Activated CD8-positive, alpha-beta memory T cell treated with anti-CD3 and anti-CD28 coated beads, Interleukin-2, amount 50 U/mL, for 1 hour (primary cell): ENCODE data around the gene MBD1.
"Not testable (repeated sequence)": the region's sequence is repeated elsewhere in the genome, so short reads cannot be mapped to it uniquely, and the experiment has no call there.

Experiments
- DNase-seq: peaks from one replicate; pipeline ENCODE4 v3.0.0-alpha.2; 2020; ENCODE audit errors: extremely low read depth

The MBD1 gene

DNA sequence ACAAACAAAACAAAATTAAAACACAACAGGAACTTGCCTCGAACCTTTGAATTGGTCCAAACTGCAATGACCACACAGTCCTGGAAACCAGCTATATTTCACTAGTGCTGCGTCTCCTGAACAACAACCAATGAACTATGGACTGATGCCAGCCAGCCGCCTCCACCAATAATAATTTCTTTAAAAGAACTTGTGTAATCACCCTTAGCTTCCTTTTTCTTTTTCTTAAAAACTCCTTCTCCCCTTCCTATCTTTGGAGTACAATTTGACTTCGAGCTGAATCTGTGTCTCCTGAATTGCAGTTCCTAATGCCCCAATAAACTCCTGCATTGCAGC is 7.8 kb upstream of the MBD1 start:
- no peak for DNase-seq

DNA sequence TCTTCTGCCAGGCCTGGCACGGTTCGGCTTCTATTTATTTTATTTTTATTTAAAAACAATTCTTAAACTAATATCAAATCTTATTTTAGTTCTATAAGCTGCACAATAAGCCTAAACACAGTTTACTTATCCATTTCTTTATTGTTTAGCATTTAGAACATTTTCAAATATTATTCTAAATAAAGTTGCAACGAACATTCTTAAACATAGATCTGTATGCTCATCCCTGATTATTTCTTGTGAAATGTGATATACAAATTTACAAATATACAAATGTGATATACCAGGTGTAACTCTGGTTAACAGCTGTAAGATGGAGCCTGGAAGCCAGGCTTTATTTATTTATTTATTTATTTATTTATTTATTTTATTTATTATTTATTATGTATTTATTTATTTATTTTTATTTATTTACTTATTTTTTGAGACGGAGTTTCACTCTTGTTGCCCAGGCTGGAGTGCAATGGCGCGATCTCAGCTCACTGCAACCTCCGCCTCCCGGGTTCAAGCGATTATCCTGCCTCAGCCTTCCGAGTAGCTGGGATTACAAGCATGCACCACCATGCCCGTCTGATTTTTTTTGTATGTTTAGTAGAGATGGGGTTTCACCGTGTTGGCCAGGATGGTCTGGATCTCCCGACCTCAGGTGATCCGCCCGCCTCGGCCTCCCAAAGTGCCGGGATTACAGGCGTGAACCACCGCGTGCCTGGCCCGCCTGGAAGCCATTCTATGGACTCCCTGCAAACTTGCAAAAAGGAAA is 7.2 kb upstream of the MBD1 start:
- not testable (repeated sequence) for DNase-seq

DNA sequence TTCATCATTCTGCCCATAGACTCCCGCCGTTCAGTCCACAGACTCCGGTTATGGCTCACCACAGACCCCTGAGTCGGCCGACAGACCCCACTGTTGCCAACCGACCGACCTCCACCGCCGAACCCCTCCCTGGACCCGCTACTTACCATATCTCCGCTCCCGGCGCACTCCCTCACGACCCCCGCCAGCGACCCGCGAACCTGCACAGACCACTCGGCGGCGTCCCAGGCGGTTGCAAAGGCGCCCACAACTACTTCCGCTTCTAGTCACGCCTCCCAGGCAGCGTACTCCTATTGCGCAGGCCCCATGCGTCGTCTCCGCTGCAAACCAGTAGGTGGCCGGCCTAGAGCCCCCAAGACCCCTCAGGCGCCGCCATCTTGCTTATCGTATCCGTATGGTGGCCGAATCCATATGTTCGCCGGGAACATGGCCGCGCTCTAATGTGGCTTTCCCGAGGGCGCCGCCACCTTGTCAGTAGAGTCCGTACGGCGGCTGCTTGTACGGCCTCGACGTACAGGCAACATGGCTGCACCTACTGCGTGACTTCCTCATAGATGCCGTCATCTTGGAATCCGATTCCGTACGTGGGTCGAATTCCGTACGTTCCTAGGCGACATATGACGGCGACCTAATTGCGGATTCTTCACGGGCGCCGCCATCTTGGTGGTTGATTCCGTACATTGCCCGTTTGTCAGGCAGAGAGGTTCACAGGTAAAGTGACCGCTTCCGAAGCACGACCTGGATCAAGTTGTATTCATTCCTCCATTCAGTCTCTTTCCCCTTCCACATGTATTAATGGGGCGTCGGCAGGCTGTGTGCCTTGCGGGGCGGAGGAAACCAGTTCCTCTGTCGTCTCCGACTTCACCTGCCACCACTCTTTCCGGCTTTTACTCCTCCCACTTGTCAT is 6.4 kb upstream of the MBD1 start, which contains the start of gene CXXC1:
Gene CXXC1 (minus strand): TSS at position 252 of the 907 bp plus-strand sequence. CDS start 103 bp downstream, at position 149.
- peak; percentile 99 for DNase-seq

DNA sequence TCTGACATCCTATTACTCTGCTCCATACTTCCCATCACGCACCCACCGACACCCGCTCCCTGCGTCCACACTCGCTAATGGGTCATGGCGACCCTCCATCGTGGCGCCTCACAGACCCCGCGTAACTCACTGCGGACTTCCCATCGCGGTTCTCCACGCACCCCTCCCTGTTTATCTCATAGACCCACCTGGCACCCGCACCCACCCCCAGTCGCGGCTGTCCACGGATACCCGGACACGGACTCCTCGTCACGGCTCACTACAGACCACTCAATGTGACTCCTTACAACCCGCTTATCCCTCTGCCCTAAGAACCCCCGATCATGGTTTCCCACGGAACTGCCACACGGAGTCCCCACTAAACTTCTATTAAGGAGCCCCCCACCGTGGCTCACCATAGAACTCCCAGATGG is 5.7 kb upstream of the MBD1 start:
- no peak for DNase-seq

DNA sequence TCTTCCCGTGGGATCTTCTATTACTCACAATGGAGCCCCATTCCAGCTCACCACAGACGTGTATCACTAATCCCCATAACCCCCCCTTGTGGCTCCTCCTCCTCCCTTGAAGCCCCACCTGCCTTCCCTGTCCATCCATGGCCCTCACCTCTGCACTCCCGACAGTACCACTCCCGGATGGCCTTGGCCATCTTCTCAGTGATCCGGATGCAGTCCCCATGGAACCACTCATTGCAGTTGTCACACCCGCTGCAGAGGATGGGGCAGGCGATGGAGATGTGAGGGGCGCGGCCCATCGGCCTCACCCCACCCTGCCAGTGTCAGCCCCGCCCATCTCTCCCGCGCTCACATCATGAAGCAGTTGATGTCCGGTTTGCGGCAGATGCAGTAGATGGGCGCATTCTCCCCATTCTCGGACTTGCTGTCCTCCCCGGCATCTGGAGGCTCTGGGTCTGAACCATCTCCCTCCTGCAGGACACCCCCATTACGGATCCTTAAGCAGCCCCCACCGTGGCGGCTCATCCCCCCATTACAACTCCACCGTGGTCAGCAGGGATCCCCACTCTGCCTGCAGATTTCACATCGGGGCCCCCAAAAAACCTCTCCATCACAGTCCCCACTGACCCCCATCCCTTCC is 5.2 kb upstream of the MBD1 start:
- no peak for DNase-seq

DNA sequence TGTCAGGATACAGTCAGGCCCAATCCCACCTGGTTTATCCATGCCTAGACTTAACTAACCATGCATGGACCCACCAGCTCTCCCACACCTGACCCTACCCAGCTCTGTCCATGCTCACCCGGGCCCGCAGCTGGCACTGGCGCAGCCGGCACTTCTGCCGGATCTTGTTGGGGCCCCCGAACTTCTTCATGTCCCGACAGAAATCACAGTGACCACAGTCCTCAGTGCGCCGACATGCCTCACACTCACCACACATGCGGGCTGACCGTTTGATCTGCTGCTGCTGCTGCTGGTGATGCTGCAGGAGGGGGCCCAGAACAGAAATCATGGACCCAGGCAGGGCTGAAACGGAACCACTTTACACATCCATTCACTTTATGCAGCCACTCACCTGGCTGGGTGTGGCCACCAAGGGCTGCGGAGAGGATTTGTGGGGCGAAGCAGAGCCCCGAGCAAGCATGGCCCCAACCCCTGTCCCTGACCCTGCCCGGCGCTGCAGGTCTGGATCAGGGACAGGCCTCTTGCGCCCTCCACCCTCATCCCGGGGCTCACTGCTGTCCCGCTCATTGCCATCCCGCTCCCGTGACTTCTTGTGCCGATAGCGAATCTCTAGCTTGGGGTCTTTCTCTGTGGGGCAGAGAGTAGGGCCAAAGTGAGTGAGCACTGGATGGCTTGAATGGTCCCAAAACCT is 4.5 kb upstream of the MBD1 start:
- DNase-seq: no peak

DNA sequence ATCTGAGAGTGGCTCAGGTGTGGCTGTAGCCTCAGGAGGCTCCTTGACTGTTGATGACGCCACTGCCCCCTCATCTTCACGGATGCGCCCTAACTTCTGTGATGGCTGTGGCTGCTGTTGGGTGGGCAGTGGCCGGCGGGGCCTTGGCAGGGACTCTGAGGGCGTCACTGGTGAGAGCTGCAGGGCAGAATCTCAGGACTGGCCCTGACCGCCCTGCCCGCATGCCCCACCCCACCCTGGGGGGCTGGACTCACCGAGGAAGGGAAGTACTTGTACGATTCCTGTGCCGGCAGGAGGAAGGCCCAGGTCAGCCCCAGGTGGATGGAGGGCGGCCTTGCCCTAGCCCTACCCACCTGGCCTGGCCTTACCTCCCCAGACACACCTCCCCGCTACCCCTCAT is 3.7 kb upstream of the MBD1 start:
- no peak for DNase-seq

DNA sequence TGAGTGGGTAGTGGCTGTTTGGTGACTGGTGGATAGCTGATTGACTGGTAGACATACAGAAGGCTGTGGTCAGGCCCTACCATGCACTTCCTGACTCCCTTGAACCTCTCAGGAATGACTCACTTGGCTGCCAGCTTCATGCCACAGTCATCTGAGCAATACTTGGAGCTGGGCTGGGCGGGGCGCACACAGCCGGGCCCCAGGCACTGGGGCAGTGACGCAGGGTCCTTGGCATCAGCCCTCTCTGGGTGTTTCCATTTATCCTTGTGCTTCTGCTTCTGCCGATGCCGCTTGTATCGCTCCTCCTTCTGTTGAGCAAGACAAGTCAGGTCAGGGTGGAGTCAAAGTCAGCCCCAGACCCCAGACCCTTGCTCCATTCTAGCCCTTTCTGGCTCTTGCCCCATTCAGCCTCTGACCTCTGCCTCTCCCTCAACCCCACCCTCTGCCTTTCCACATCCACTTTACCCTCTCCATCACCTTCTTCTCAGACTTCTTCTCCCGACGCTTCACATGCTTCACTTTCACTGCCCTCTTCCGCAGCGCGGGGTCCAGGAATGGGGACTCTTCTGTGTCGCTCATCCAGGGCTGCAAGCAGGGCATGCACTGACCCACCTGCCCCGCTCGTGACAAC is 3.0 kb upstream of the MBD1 start:
- DNase-seq: no peak

DNA sequence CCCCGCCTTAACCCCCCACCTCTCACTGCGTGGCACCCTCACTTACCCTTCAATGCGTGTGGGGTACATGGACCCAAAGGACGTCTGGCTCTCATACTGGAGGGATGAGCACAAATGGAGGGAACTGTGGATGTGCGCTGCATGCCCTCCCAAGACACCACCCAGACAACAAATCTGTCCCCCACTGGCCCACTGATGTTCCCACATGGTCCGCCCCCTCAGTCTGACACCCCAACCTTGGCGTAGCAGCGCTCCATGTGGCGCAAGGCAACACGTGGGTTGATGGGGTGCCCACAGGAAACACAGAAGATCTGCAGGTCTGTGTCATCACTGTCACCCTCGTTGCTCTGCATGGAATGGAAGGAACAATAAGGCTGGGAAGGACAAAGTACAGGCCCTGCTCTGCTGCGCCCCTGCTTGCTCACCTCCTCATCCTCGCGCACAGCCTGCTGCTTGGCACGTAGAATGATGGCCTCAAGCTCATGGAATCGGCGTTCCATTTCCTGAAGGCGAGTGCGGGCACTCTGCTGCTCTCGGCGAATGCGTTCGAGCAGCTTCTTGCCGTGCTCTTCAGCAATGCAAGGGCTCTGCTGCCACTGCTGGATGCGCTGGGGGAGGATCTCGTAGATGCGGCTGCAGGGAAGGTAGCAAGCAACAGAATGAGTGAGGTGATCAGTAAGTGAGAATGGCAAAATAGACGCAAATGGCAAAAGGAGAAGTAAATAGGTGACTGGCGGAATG is 2.3 kb upstream of the MBD1 start:
- no peak for DNase-seq

DNA sequence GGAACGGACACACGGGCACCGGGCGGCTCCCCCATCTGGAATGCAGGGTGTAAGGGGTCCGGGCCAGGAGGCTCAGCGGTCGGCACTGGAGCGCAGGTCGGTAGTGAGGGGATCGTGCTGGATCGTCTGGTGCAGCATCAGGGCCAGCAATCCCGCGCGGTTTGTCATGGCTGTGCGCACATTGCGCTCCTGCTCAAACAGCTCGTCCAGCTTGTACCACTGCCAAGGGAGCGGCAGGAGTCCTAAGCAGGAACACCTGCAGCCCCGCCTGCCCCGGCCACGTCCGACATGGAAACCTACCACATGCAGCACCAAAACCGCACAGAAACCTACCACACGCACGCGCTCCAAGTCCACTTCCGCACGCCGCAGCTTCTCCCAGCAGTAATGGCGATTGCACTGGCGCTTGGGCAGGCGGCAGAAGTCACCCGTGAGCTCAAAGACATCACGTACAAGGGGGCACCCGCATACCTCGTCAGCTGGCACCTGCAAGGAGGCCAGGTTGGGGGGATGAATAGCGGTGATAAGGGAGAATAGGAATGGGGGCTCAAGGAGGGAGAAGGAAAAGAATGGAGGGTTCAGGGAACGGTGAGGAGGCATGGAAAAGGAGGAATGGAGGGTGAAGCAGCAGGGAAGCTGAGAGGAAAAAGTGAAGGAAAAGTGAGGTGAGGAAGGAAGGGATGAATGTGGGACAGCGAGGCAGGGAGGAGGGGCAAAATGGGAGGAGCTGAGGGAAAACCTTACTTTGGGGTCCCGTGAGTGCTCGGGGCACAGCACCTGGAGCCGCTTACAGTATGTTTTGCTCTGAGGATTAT is 1.4 kb upstream of the MBD1 start:
- no peak for DNase-seq

DNA sequence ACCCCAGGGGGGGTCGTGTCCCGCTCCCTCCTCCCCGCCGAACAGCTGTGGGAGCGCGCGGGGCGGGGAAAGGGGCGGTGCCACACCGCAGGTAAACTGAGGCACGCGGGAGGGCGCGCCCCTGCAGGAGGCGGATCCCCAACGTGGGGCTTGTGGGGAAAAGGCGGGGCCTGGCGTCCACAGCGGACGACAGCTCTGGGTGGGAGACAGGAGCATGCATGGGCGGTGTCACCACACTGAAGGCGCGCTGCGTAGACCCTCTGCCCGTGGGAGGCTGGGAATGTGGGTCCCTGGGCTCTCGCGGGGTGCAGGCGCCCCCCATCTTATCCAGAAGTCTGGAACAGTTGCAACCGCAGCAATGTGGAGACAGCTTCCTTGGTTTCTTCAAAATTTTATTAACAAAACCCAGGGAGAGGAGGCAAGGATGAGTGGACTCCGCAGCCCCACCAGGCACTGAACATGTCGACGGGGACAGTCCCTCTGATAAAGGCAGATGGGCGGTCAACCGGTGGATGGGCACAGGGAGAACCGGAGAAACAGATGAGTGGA is 723 bp upstream of the MBD1 start:
- no peak for DNase-seq

DNA sequence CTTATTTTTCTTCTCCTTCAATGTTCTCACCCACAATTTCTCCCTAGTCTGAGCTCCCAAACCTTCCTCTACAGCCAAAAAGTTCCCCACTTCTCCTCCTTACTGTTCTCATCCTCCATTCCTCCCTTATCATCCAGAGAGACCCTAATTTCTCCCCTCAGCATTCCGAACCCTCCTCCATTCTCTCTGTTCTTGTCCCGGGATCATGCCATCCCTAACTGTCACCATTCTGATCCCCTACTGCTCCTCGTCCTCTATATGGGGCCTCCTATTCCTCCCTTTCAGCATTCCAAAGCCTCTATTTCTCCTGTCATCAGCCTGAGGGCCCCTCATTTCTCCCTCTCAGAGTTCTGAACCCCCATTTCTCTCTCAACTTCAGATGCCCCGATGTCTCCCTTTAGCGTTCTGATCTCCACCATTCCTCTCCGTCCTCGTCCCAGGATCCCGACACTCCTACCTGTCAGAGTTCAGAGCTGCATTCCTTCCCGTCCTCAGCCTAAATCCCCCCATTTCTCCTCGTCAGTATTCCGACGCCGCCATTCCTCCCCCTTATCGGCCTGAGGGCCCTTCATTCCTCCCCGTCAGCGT is 522 bp downstream of the MBD1 start:
- no peak for DNase-seq

DNA sequence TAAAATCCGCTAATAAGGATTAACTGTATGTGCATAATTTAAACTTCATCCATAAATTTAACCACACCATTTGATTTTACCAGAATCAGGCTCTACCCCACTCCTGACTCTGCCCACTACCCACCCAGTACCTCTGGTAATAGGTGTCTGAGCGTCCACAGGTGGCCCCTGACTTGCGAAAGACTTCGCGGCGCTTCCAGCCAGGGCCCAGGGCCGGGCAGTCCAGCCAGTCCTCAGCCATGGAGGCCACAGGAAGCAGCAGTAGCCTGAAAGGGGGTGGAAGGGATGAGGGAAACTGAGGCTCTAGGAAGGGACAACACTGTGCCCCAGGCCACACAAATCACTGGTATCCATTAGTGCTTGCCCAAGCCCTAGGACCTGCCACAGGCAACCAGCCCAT is 1.6 kb downstream of the MBD1 start:
- DNase-seq: no peak

DNA sequence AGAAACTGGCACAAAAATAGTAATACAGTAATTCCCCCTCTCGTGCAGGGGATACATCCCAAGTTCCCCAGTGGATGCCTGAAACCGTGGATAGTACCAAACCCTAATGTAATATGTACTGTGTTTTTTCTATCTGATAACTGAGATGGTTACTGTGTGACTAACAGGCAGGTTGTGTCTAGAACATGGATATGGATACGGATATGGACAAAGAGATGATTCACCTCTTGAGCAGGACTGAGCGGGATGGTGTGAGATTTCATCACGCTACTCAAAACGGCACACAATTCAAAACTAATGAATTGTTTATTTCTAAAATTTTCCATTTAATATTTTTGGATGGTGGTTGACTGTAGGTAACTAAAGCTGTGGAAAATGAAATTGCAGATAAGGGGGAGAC is 3.4 kb downstream of the MBD1 start:
- no peak for DNase-seq

DNA sequence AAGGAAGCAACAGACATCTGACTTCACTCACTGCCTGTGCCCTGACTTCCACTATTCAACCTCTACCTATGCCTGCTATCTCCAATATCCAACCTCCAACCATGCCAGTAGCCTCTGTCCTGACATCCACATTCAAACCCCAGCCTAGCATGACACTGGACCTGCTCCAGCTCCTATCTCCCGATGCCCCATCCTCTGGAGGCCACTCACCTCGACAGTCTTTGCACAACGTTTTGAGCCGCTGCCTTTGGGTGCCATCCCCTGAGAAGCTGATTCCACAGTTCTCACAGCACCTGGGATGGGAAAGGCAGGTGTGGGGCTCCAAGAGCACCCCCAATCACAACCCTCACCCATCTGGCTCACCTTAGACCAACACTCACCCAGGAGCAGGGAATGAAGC is 4.9 kb downstream of the MBD1 start:
- no peak for DNase-seq

DNA sequence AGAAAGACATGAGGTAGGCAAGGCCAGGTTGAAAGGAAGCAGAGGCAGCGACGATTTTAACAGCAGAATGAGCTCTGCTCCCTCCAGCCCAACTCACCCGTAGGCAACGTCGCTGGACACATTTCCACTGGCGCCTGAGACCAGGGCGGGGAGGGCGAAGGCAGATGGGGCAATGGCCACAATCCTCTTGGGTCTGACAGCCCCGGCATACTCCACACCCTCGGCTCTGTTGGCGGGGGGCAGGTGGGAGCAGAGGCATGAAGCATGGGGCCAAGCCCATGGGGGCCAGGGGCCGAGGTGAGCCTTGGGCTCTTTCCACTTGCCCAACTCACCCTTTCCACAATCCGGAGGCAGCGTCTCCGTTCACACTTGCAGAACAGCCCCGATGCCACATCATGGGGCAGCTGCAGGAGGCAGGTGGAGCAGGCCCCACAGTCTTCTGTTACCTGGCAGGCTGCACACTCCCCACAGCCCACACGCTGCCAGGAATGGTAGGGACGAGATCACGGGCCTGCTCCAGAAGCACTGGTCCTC is 5.8 kb downstream of the MBD1 start:
- no peak for DNase-seq

DNA sequence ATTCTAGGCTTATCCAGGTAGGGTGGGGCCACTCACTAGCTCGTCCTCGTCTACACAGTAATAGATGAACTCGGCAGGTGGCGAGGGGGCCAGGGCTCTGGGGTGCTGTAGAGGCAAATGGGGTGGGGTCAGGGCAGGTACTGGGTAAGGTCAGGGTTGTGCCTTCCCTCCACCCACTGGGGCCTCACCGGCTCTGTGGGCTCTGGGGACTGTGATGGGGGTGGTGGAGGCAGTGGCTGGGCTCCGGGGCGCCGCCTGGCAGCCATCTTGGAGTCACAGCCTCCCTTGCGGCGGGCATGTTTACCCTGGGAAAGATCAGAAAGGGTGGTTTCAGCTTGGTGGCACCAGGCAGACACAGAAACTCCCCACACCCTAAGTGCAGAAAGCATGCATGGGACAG is 6.4 kb downstream of the MBD1 start:
- no peak for DNase-seq

DNA sequence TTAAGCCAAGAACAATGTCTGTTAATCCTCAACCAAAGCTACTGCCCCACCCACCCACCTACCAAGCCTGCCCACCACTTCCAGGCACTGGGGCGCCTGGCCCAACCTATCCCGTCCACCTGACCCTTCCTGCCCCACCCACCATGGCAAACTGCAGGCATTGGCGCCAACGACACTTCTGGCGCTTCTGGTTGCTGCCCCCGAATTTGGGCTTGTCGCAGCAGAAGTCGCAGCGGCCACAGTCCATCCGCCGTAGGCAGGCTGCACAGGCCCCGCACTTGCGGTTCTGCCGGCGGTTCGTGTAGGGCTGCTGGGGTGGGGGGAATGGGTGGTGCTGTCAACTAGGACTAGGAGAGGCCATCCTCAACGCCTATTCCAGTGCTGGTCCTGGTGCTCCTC is 7.3 kb downstream of the MBD1 start:
- DNase-seq: no peak
